ENCODE measurements around the gene MAGI1. TPM values are rescaled to one million over a fixed set of nuclear protein-coding genes. Genes with fewer than 3 reads are reported as not detected.

MAGI1 gene
- total RNA-seq, 1 experiment from 2014 or later: 38.6 TPM

DNA sequence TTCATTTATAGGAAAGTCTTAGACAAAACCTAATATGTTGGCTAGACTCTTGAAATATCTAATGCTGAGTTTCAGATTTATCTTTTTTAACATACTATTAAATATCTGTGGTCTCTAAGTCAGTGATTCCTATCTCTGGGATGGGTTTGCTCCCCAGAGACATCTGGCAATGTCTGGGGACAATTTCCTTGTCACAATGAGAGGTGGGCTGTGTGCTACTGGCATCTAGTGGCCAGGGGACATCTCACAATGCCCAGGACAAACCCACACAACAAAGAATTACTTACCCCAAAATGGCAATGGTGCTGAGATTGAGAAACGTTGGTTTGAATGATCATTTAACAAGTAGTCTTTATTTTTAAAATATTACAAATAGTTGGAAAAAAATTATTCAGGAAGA is 602.1 kb downstream of the MAGI1 start:
- DNase-seq (ENCODE audit: low read depth, low spot score): no peak
- POLR2A ChIA-PET: no interaction called here
- Histone ChIP-seq H3K79me2 (ENCODE audit: insufficient read depth, low read length) (no peaks in the 10 kb centered on the region), H3K27ac (ENCODE audit: low read depth, low read length) (no peak overlapping the region), H3K9me2 (ENCODE audit: insufficient read depth) (no peaks in the 10 kb centered on the region), H3K9me3 (ENCODE audit: control insufficient read depth in 1 of 2, insufficient read depth in 1 of 2, low read depth in 1 of 2, low read length in 2 of 2) (no peaks in the 10 kb centered on the region), H2AFZ (ENCODE audit: low read depth, low read length, poor library complexity, severe bottlenecking) (no peak overlapping the region), H3K9ac (ENCODE audit: low read length) (no peak overlapping the region), H3K36me3 (ENCODE audit: control insufficient read depth in 1 of 2, insufficient read depth in 2 of 2, low read length in 2 of 2) (peaks cover 0 to 8% of the 10 kb centered on the region in 2 experiments; a peak in 2 of 4 replicates), H4K20me1 (ENCODE audit: insufficient read depth) (no peaks in the 10 kb centered on the region; the same call in 1 of the 2 replicates), H3K4me2 (ENCODE audit: low read length) (no peak overlapping the region), H3K27me3 (ENCODE audit: insufficient read depth, low read length) (no peaks in the 10 kb centered on the region), H3K4me3 (replicated peaks in 1 of 2; ENCODE audit: low read depth in 1 of 2, low read length in 2 of 2) (no peak overlapping the region), H3K4me1 (ENCODE audit: control insufficient read depth in 1 of 2, insufficient read depth in 2 of 2, low read length in 2 of 2) (no peaks in the 10 kb centered on the region)
- CTCF ChIA-PET: interaction anchor here (1.4 kb wide), 1 partner anchor 237 kb away, joined by 4 read pairs; no protein-coding TSS in a partner anchor
- no TSS peak for BruUV-seq (replicated peaks)
- RAD21 ChIA-PET (ENCODE audit: low non-redundant PET in 1 of 2, low total read pairs in 2 of 2, uncharacterized antibody in 2 of 2, unreplicated experiment in 2 of 2): no interaction called here
- intact Hi-C loops (cut with micrococcal nuclease): loop anchor here (1.0 to 5.0 kb wide), 4 partner anchors 94 to 903 kb away; no protein-coding TSS in a partner anchor
- 0 out of 2 replicates have a peak, but pooled peaks have one; percentile 49 for ATAC-seq
- TF ChIP-seq POLR2AphosphoS5 (IDR thresholded peaks at IDR 0.05; ENCODE audit: low read depth, low read length) (no peak), EGR1 (IDR thresholded peaks at IDR 0.05; ENCODE audit: low read depth) (no peak), RAD21 (IDR thresholded peaks at IDR 0.05; ENCODE audit: low read depth) (peak; percentile 48)
- TF ChIP-seq, protein P1, sequence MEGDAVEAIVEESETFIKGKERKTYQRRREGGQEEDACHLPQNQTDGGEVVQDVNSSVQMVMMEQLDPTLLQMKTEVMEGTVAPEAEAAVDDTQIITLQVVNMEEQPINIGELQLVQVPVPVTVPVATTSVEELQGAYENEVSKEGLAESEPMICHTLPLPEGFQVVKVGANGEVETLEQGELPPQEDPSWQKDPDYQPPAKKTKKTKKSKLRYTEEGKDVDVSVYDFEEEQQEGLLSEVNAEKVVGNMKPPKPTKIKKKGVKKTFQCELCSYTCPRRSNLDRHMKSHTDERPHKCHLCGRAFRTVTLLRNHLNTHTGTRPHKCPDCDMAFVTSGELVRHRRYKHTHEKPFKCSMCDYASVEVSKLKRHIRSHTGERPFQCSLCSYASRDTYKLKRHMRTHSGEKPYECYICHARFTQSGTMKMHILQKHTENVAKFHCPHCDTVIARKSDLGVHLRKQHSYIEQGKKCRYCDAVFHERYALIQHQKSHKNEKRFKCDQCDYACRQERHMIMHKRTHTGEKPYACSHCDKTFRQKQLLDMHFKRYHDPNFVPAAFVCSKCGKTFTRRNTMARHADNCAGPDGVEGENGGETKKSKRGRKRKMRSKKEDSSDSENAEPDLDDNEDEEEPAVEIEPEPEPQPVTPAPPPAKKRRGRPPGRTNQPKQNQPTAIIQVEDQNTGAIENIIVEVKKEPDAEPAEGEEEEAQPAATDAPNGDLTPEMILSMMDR (IDR thresholded peaks at IDR 0.05 in 2 of 3, conservative IDR thresholded peaks at IDR 0.05 in 1 of 3; ENCODE audit: borderline replicate concordance in 1 of 3, insufficient read depth in 1 of 3, low read depth in 2 of 3, low read length in 2 of 3): peak; percentile 34 to 48 (median 47); a peak in 5 of 6 replicates

DNA sequence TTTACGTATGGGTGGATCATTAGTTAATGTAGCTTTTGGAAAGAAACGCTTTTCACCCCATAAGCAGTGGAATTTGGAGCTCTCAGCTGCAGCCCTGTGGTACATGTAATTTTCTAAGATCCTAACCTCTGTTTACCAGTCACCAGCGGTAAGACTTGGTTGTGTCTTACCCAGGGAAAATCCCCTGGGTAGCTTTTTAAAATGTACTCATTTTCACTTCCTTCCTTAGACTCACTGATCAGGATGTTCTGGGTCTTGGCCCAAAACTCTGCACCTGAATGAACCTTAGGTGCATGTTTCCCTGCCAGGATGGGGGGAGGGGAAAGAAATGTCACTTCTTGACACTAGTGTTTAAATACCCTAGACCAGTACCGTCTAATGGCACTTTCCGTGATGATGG is 605.2 kb downstream of the MAGI1 start:
- Histone ChIP-seq H3K4me1 (ENCODE audit: control insufficient read depth in 1 of 2, insufficient read depth in 2 of 2, low read length in 2 of 2) (no peaks in the 10 kb centered on the region), H3K9me2 (ENCODE audit: insufficient read depth) (no peaks in the 10 kb centered on the region), H3K27ac (ENCODE audit: low read depth, low read length) (no peak overlapping the region), H3K9ac (ENCODE audit: low read length) (no peak overlapping the region), H3K79me2 (ENCODE audit: insufficient read depth, low read length) (no peaks in the 10 kb centered on the region), H3K4me3 (replicated peaks in 1 of 2; ENCODE audit: low read depth in 1 of 2, low read length in 2 of 2) (no peak overlapping the region), H3K36me3 (ENCODE audit: control insufficient read depth in 1 of 2, insufficient read depth in 2 of 2, low read length in 2 of 2) (peaks cover 4 to 14% of the 10 kb centered on the region in 2 experiments; a peak in 2 of 4 replicates), H4K20me1 (ENCODE audit: insufficient read depth) (no peaks in the 10 kb centered on the region), H3K27me3 (ENCODE audit: insufficient read depth, low read length) (no peaks in the 10 kb centered on the region), H3K9me3 (ENCODE audit: control insufficient read depth in 1 of 2, insufficient read depth in 1 of 2, low read depth in 1 of 2, low read length in 2 of 2) (no peaks in the 10 kb centered on the region), H3K4me2 (ENCODE audit: low read length) (no peak overlapping the region), H2AFZ (ENCODE audit: low read depth, low read length, poor library complexity, severe bottlenecking) (no peak overlapping the region)
- ChIA-PET CTCF (no interaction called here), RAD21 (ENCODE audit: low non-redundant PET in 1 of 2, low total read pairs in 2 of 2, uncharacterized antibody in 2 of 2, unreplicated experiment in 2 of 2) (no interaction called here), POLR2A (no interaction called here)
- ATAC-seq: no peak
- intact Hi-C loops (cut with micrococcal nuclease): no loop called here
- BruUV-seq (replicated peaks): no TSS peak
- DNase-seq (ENCODE audit: low read depth, low spot score): no peak
- TF ChIP-seq TCF7L2 (IDR thresholded peaks at IDR 0.05; ENCODE audit: borderline replicate concordance, extremely low read depth, insufficient read depth, insufficient read length) (no peak), ELF1 (IDR thresholded peaks at IDR 0.05; ENCODE audit: borderline replicate concordance, low read depth) (no peak), SIN3A (IDR thresholded peaks at IDR 0.05; ENCODE audit: low read depth) (no peak), YY1 (IDR thresholded peaks at IDR 0.05; ENCODE audit: extremely low read depth, insufficient replicate concordance, low read depth, low read length) (no peak), EZH2 (IDR thresholded peaks at IDR 0.05) (no peak), EZH2phosphoT487 (IDR thresholded peaks at IDR 0.05; ENCODE audit: borderline replicate concordance) (no peak), RAD21 (IDR thresholded peaks at IDR 0.05; ENCODE audit: low read depth) (no peak), JUND (IDR thresholded peaks at IDR 0.05) (no peak), POLR2A (IDR thresholded peaks at IDR 0.05; ENCODE audit: borderline replicate concordance, extremely low read depth, insufficient read depth, insufficient read length) (no peak)
- TF ChIP-seq, protein P2, sequence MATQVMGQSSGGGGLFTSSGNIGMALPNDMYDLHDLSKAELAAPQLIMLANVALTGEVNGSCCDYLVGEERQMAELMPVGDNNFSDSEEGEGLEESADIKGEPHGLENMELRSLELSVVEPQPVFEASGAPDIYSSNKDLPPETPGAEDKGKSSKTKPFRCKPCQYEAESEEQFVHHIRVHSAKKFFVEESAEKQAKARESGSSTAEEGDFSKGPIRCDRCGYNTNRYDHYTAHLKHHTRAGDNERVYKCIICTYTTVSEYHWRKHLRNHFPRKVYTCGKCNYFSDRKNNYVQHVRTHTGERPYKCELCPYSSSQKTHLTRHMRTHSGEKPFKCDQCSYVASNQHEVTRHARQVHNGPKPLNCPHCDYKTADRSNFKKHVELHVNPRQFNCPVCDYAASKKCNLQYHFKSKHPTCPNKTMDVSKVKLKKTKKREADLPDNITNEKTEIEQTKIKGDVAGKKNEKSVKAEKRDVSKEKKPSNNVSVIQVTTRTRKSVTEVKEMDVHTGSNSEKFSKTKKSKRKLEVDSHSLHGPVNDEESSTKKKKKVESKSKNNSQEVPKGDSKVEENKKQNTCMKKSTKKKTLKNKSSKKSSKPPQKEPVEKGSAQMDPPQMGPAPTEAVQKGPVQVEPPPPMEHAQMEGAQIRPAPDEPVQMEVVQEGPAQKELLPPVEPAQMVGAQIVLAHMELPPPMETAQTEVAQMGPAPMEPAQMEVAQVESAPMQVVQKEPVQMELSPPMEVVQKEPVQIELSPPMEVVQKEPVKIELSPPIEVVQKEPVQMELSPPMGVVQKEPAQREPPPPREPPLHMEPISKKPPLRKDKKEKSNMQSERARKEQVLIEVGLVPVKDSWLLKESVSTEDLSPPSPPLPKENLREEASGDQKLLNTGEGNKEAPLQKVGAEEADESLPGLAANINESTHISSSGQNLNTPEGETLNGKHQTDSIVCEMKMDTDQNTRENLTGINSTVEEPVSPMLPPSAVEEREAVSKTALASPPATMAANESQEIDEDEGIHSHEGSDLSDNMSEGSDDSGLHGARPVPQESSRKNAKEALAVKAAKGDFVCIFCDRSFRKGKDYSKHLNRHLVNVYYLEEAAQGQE (IDR thresholded peaks at IDR 0.05; ENCODE audit: low read depth): no peak
- TF ChIP-seq, protein P3, sequence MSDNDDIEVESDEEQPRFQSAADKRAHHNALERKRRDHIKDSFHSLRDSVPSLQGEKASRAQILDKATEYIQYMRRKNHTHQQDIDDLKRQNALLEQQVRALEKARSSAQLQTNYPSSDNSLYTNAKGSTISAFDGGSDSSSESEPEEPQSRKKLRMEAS (IDR thresholded peaks at IDR 0.05): no peak
